ENCODE results near the gene ZIK1. TPM values are rescaled to one million over a fixed set of nuclear protein-coding genes. Genes with fewer than 3 reads are reported as not detected.

Gene ZIK1
- total RNA-seq, 1 donor from 2014 or later = 3.9 TPM

DNA sequence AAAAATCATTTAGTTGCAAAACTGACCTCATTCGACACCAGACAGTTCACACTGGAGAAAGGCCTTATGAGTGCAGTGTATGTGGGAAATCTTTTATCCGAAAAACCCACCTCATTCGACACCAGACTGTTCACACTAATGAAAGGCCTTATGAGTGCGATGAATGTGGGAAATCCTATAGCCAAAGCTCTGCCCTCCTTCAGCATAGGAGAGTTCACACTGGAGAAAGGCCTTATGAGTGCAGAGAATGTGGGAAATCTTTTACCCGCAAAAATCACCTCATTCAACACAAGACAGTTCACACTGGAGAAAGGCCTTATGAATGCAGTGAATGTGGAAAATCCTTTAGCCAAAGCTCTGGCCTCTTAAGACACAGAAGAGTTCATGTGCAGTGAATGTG lies 23.0 kb downstream of the ZIK1 start:
- no peak for DNase-seq (ENCODE audit: extremely low read depth, low read depth, low spot score)

DNA sequence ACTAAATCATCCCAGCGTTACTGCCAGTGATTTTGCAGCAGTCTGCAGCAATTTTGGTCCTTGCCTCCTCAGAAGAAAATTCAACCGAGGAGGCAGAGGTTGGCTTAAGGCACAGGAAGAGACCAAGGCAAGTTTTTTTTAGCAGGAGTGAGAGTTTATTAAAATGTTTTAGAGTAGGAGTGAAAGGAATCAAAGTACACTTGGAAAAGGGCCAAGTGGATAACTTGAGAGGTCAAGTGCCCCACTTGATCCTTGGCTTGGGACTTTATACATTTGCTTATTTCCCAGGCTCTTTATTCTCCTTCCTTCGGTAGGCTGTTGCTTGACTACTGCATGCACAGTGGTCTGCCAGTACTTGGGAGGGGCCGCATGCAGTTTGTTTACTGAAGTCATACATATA lies 27.2 kb downstream of the ZIK1 start:
- DNase-seq (ENCODE audit: extremely low read depth, low read depth, low spot score) = no peak

DNA sequence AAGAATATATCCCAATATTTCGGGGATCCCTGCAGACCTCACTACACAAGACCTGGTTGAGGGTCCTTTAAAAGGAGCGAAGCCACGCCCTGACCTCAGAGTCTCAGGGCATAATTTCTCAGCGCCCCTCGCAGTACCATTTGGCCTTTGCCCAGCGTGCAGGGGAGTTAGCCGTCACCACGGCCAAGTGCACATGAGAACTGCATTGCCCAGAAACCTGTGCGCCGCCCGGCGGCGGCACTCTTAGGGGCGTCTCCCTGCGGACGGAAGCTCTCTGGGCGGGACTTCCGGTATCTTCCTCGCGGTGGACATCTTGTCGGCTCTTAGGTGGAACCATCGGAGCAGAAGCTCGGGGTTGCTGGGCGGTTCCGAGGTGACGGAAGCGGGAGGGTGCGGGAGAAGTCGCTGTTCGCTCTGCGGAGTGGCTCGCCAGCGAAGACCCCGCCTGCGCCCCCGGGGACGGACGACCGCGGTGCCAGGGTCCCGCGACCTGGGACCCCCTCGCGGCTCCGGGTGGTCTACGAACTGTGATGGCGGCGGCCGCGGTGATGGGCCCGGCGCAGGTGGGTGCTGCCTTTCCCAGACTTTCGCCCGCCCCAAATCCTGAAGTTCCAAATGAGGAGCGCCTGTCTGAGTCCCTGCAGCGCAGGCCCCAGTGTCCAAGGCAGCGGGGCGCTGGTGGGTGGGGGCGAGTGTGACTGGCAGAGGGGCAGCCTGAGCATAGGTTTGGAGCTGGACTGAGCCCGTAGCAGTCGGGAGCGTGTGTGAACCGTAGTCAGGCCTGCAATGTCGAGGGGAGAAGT lies 30.2 kb downstream of the ZIK1 start, which contains the start of gene ZNF134:
ZNF134 (plus strand) TSS at position 302 of the 803 bp plus-strand sequence. CDS start 5,227 bp downstream, outside the sequence.
- DNase-seq (ENCODE audit: extremely low read depth, low read depth, low spot score) = peak; percentile 60

DNA sequence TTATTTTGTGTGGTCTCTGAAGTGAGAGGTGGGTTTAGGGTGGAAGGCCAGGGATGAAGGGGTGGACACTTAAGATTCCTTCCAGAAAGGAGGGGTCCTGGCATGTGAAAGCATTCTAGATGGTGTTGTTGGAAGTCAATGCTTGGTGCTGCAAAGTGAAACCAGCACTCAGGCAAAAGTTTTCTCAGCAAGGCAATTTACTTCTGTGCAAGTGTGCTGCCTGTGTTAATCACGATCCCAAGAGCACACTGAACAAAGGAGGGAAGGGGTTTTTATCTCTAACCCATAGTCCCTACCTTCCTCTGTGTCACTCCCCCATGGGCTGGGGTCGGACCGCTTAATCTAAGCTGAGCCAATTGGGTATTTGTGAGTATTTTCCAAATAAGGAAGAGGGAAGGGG lies 31.4 kb downstream of the ZIK1 start:
- DNase-seq (ENCODE audit: extremely low read depth, low read depth, low spot score) = no peak

DNA sequence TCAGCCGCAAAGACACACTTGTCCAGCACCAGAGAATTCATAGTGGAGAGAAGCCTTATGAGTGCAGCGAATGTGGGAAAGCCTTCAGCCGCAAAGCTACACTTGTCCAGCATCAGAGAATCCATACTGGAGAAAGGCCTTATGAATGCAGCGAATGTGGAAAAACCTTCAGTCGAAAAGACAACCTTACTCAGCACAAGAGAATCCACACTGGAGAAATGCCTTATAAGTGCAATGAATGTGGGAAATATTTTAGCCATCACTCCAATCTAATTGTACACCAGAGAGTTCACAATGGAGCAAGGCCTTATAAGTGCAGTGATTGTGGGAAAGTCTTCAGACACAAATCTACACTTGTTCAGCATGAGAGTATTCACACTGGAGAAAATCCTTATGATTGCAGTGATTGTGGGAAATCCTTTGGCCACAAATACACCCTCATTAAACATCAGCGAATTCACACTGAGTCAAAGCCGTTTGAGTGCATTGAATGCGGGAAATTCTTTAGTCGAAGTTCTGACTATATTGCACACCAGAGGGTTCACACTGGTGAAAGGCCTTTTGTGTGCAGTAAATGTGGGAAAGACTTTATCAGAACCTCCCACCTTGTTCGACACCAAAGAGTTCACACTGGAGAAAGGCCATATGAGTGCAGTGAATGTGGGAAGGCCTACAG lies 36.9 kb downstream of the ZIK1 start:
- no peak for DNase-seq (ENCODE audit: extremely low read depth, low read depth, low spot score)

- DNase-seq (ENCODE audit: extremely low read depth, low read depth, low spot score) = no peak
These were observed 39.1 kb downstream of the ZIK1 start for GRCh38 chr19:57623091-57623490.

DNA sequence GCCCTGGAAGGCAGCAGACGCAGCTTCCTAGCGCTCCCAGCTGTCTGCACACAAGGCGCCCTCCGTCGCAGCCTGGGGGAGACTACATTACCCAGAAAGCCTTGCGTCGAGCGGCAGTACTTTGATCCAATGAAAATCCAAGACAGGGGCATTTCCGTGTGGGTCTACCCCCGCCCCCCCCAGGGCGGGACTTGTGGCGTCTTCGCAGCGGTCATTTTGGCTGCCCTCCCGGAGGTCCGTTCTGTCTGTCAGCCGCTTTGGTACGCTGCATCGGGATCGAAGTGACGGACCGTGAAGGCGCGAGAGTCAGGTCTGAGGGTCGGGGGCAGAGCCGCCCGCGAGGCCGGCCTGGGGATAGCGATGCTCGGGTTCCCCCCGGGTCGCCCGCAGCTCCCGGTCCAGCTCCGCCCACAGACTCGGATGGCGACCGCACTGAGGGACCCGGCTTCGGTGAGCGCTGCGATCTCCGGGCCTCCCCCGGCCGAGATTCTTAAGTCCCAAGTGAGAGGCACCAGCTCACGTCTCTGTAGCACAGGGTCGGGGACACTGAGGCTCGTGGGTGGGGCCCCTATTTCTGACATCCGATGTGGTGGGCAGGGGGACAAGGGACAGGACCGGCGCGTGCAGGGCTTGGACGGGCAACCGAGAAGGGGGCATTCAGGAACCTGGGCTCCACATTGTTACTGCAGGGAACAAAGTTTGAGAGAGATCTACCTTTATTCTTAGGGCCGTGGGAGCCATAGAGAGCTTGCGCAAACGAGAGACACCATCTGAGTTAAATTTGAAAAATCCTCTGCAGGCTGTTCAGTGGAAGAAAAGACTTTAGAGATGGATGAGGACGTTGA lies 49.3 kb downstream of the ZIK1 start, which contains the start of gene ZNF211:
ZNF211 (plus strand) TSS at position 182 of the 845 bp plus-strand sequence; CDS start at position 361, 179 bp downstream.
- DNase-seq (ENCODE audit: extremely low read depth, low read depth, low spot score) = peak; percentile 58

- no peak for DNase-seq (ENCODE audit: extremely low read depth, low read depth, low spot score)
These were observed 49.8 kb downstream of the ZIK1 start for GRCh38 chr19:57633832-57634131.

DNA sequence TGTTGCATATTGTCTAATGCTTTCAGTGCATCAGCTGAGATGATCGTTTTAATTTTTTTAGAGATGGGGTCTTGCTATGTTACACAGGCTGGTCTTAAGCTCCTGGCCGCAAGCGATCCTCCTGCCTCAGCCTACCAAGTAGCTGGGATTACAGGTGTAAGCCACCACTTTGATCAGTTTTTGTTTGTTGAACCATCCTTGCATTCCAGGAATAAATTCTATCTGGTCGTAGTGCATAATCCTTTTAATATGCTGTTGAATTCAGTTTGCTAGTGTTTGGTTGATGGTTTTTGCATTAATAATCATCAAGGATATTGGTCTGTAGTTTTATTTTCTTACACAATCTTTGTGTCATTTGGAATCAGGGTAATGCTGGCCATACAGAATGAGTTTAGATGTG lies 53.4 kb downstream of the ZIK1 start:
- DNase-seq (ENCODE audit: extremely low read depth, low read depth, low spot score) = no peak

DNA sequence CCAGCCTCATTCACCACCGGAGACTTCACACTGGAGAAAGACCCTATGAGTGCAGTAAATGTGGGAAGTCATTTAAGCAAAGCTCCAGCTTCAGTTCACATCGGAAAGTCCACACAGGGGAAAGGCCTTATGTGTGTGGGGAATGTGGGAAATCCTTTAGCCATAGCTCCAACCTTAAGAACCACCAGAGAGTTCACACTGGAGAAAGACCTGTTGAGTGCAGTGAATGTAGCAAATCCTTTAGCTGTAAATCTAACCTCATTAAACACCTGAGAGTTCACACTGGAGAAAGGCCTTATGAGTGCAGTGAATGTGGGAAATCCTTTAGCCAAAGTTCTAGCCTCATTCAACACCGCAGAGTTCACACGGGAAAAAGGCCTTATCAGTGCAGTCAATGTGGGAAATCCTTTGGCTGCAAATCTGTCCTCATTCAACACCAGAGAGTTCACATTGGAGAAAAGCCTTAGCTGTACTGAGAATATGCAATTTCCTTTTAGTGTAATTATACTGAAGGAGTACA lies 57.8 kb downstream of the ZIK1 start:
- no peak for DNase-seq (ENCODE audit: extremely low read depth, low read depth, low spot score)

- DNase-seq (ENCODE audit: extremely low read depth, low read depth, low spot score) = no peak
These were observed 58.6 kb downstream of the ZIK1 start for GRCh38 chr19:57642396-57643046.

Other genes with a start within 250 kb of the ZIK1 start
- 6.3 and 7.2 TPM in 2 replicates for gene ZNF304, start 232.9 kb upstream of the ZIK1 start, total RNA-seq
- 23.5 and 24.6 TPM in 2 replicates for gene TRAPPC2B, start 220.6 kb upstream of the ZIK1 start, total RNA-seq
- gene ZNF547, start 220.6 kb upstream of the ZIK1 start, total RNA-seq = 2.3 and 6.1 TPM in 2 replicates
- 9.9 and 13.8 TPM in 2 replicates for gene ZNF548, start 194.3 kb upstream of the ZIK1 start, total RNA-seq
- 3.0 and 5.1 TPM in 2 replicates for gene ZNF17, start 173.0 kb upstream of the ZIK1 start, total RNA-seq
- 7.5 and 8.0 TPM in 2 replicates for gene ZNF749, start 148.8 kb upstream of the ZIK1 start, total RNA-seq
- 0.39 and 0.76 TPM in 2 replicates for gene VN1R1, start 127.0 kb upstream of the ZIK1 start, total RNA-seq
- gene ZNF772, start 106.6 kb upstream of the ZIK1 start, total RNA-seq = 11.3 and 13.4 TPM in 2 replicates
- 4.1 and 7.9 TPM in 2 replicates for gene ZNF419, start 96.4 kb upstream of the ZIK1 start, total RNA-seq
- gene ZNF773, start 84.2 kb upstream of the ZIK1 start, total RNA-seq = 6.0 and 9.1 TPM in 2 replicates
- 3.2 and 4.5 TPM in 2 replicates for gene ZNF549, start 56.8 kb upstream of the ZIK1 start, total RNA-seq
- gene ZNF550, start 24.3 kb upstream of the ZIK1 start, total RNA-seq = 5.1 and 8.6 TPM in 2 replicates
- gene ZNF416, start 5.2 kb upstream of the ZIK1 start, total RNA-seq = 4.4 and 5.0 TPM in 2 replicates
- 1.9 and 6.4 TPM in 2 replicates for gene ZNF530, start 15.7 kb downstream of the ZIK1 start, total RNA-seq
- gene ZNF134, start 30.1 kb downstream of the ZIK1 start, total RNA-seq = 12.6 and 18.8 TPM in 2 replicates
- 8.1 and 12.7 TPM in 2 replicates for gene ZNF211, start 49.0 kb downstream of the ZIK1 start, total RNA-seq
- not detected in 2 replicates for gene ZSCAN4, start 84.8 kb downstream of the ZIK1 start, total RNA-seq
- gene ZNF551, start 97.8 kb downstream of the ZIK1 start, total RNA-seq = 3.8 and 8.8 TPM in 2 replicates
- gene ZNF154, start 125.1 kb downstream of the ZIK1 start, total RNA-seq = 1.1 and 4.2 TPM in 2 replicates
- gene ZNF671, start 143.5 kb downstream of the ZIK1 start, total RNA-seq = 4.4 and 5.4 TPM in 2 replicates
- gene ZNF776, start 162.7 kb downstream of the ZIK1 start, total RNA-seq = 8.3 and 13.6 TPM in 2 replicates
- 13.3 and 14.2 TPM in 2 replicates for gene ZNF586, start 185.5 kb downstream of the ZIK1 start, total RNA-seq
- gene ZNF552, start 230.8 kb downstream of the ZIK1 start, total RNA-seq = 2.7 and 4.3 TPM in 2 replicates
- 7.1 and 17.7 TPM in 2 replicates for gene ZNF587B, start 246.2 kb downstream of the ZIK1 start, total RNA-seq